Left ventricle myocardium inferior (tissue), 1 donor: Measurements from ENCODE around the gene FHIT. TPM values are rescaled to one million over a fixed set of nuclear protein-coding genes. Genes with fewer than 3 reads are reported as not detected.

Experiments
- DNase-seq: peaks from one replicate; pipeline ENCODE4 v3.0.0-alpha.2; 2020
- H3K27ac ChIP-seq: fragments of 200-600 bp; replicated peaks from 2 replicates; pipeline ENCODE4 v1.8.0; 2021
- H3K27me3 ChIP-seq: fragments of 200-600 bp; 2 replicates; pipeline ENCODE4 v1.8.0; 2021; ENCODE audit warnings: low read depth
- H3K36me3 ChIP-seq: fragments of 200-600 bp; 2 replicates; pipeline ENCODE4 v1.8.0; 2021
- H3K4me1 ChIP-seq: fragments of 200-600 bp; 2 replicates; pipeline ENCODE4 v1.8.0; 2021
- H3K4me3 ChIP-seq: fragments of 200-600 bp; 2 replicates; pipeline ENCODE4 v1.8.0; 2021; ENCODE audit warnings: mild to moderate bottlenecking, moderate library complexity
- H3K9me3 ChIP-seq: fragments of 200-600 bp; replicated peaks from 2 replicates; pipeline ENCODE4 v1.8.0; 2021
- intact Hi-C: fragments of 100-400 bp; cut with micrococcal nuclease; formaldehyde crosslinking; loops from one replicate; pipeline ENCODE4 v1.11.0; 2022
- total RNA-seq: library from RNA; stranded (reverse); fragmentation: NEBNext Ultra II Directional; extraction: Animal tissue kit (Norgen Biotek cat#: 25700); gene quantifications from one replicate; pipeline ENCODE4 v1.2.1, GENCODE V29; 2021
- TF ChIP-seq, protein P1 (sequence below): fragments of 200-600 bp; IDR thresholded peaks from 2 replicates; pipeline ENCODE4 v1.8.0; 2021; ENCODE audit warnings: antibody characterized with exemption, mild to moderate bottlenecking, borderline replicate concordance
- donor health status: DM: no; HTN: yes; CAD: no; lungs with severe emphysema.

The FHIT gene
- total RNA-seq, 1 donor from 2014 or later: 16.0 TPM

DNA sequence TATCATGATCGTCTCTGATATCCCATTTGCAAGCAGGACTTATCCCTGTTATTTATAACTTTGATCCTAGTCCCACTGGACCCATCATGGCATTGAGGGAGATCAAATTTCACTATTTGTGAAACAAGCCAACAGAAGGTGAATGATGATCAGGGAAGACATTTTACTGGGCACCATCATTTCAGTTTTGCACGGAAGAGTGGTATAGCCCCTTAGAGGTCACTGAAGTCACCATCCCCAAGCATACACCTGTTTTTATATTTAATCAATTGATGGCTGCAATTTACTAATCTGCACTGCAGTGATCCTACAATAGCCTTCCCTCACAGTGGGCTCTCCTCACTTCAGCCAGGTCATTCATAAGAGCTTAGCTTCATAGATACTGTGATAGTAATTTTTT, 132.4 kb downstream of the FHIT start:
- DNase-seq: no peak
- no peaks in the 10 kb centered on the region for H3K27me3 ChIP-seq
- H3K4me3 ChIP-seq: no peak overlapping the region
- intact Hi-C loops: no loop called here
- no peak overlapping the region for H3K27ac ChIP-seq
- TF ChIP-seq, protein P1, sequence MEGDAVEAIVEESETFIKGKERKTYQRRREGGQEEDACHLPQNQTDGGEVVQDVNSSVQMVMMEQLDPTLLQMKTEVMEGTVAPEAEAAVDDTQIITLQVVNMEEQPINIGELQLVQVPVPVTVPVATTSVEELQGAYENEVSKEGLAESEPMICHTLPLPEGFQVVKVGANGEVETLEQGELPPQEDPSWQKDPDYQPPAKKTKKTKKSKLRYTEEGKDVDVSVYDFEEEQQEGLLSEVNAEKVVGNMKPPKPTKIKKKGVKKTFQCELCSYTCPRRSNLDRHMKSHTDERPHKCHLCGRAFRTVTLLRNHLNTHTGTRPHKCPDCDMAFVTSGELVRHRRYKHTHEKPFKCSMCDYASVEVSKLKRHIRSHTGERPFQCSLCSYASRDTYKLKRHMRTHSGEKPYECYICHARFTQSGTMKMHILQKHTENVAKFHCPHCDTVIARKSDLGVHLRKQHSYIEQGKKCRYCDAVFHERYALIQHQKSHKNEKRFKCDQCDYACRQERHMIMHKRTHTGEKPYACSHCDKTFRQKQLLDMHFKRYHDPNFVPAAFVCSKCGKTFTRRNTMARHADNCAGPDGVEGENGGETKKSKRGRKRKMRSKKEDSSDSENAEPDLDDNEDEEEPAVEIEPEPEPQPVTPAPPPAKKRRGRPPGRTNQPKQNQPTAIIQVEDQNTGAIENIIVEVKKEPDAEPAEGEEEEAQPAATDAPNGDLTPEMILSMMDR: no peak
- H3K4me1 ChIP-seq: no peaks in the 10 kb centered on the region
- H3K9me3 ChIP-seq: peaks cover 22% of the 10 kb centered on the region
- H3K36me3 ChIP-seq: no peaks in the 10 kb centered on the region

DNA sequence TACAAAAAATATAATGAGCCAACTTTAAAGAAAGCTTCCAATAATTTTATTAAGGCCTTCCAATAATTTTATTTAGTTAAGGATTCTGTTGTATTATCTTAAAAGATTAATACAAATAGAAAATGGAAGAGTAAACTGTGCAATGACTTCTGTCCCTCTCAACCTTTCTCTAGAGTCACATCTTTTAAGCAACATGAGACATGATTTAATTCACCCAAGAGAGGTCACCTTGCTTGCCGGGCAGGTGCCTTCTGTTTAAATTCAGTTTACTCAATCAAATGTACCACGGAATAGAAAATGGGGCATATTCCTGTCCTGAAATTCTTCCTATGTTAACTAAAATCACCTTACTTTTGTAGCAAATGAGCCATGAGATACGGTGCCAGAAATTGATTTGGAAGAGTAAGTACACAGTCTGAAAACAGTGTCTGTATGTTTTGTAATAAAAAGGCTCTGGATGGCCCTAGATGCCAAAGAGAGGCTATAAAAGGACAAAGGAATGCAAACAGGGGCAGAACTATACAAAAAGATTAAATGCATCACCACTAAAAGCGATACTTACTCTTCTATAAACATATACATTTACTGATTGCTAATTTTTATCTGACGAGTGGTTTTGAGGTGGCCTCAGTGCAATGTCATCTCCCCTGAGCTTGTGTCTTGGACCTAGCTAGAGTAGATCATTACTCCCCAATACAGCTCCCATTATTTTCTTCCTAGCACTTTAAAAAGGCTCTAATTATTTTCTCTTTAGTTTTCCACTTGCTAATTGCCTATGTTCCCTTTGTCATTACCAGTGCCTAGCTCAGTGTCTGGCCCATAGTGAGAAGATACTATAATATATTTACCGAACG, 134.0 kb downstream of the FHIT start:
- Histone ChIP-seq H3K9me3 (peaks cover 15% of the 10 kb centered on the region), H3K4me3 (no peak overlapping the region), H3K27ac (no peak overlapping the region), H3K4me1 (no peaks in the 10 kb centered on the region), H3K27me3 (no peaks in the 10 kb centered on the region), H3K36me3 (no peaks in the 10 kb centered on the region)
- intact Hi-C loops: no loop called here
- TF ChIP-seq, protein P1: no peak
- DNase-seq: no peak

- Histone ChIP-seq H3K4me1 (no peaks in the 10 kb centered on the region), H3K27me3 (no peaks in the 10 kb centered on the region), H3K36me3 (no peaks in the 10 kb centered on the region), H3K9me3 (no peaks in the 10 kb centered on the region), H3K27ac (no peak overlapping the region), H3K4me3 (no peak overlapping the region)
- TF ChIP-seq, protein P1: no peak
- intact Hi-C loops: no loop called here
- DNase-seq: no peak
Observed at GRCh38 chr3:61114316-61114953, 136.8 kb downstream of the FHIT start.

DNA sequence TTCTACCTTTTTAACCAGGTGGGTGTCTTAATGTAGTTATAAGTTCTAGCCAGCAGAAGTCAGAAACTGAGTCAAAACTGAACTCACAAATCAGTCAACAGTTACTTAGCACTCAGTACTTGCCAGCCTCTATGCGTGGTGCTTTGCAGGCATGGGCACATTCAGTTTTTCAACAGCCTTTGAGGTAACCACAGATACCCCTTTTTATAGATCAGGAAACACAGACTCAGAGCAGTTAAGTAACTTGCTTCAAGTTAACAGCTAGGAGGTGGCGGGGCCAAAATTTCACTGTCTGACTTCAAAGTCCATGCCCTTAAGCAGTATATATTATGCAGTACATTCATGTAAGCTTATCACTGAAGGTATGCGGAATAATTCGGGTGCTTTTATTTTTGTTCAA, 139.4 kb downstream of the FHIT start:
- Histone ChIP-seq H3K36me3 (no peaks in the 10 kb centered on the region), H3K4me1 (no peaks in the 10 kb centered on the region), H3K4me3 (no peak overlapping the region), H3K27me3 (no peaks in the 10 kb centered on the region), H3K9me3 (no peaks in the 10 kb centered on the region), H3K27ac (no peak overlapping the region)
- TF ChIP-seq, protein P1: no peak
- intact Hi-C loops: no loop called here
- no peak for DNase-seq

- TF ChIP-seq, protein P1: no peak
- Histone ChIP-seq H3K4me3 (no peak overlapping the region), H3K27me3 (no peaks in the 10 kb centered on the region), H3K36me3 (no peaks in the 10 kb centered on the region), H3K4me1 (no peaks in the 10 kb centered on the region), H3K9me3 (no peaks in the 10 kb centered on the region), H3K27ac (no peak overlapping the region)
- intact Hi-C loops: no loop called here
- no peak for DNase-seq
Observed at GRCh38 chr3:61110576-61110975, 140.7 kb downstream of the FHIT start.
